GM21786 (cell line): Measurements from ENCODE around the gene TTLL13.
"Not testable (repeated sequence)": the region's sequence is repeated elsewhere in the genome, so short reads cannot be mapped to it uniquely, and the experiment has no call there.

Source experiments
- ATAC-seq: cut with Tn5 transposase; IDR thresholded peaks from one replicate; pipeline ENCODE4 v1.9.1; 2021; ENCODE audit not compliant: unreplicated experiment

The TTLL13 gene

GRCh38 chr15:90280743-90281142, 31.4 kb downstream of the TTLL13 start:
- ATAC-seq = not testable (repeated sequence)

- ATAC-seq = not testable (repeated sequence)
Observed at GRCh38 chr15:90281637-90282036, 32.3 kb downstream of the TTLL13 start.

GRCh38 chr15:90286678-90287077, 37.3 kb downstream of the TTLL13 start:
- ATAC-seq = no peak

GRCh38 chr15:90287101-90287500, 37.7 kb downstream of the TTLL13 start:
- no peak for ATAC-seq

- ATAC-seq = no peak
Observed at GRCh38 chr15:90287946-90288345, 38.6 kb downstream of the TTLL13 start.

GRCh38 chr15:90291679-90292356, 42.5 kb downstream of the TTLL13 start:
- ATAC-seq = no peak

- not testable (repeated sequence) for ATAC-seq
Observed at GRCh38 chr15:90293040-90293810, 43.9 kb downstream of the TTLL13 start.

- no peak for ATAC-seq
Observed at GRCh38 chr15:90294159-90294558, 44.8 kb downstream of the TTLL13 start.

GRCh38 chr15:90294601-90295269, 45.4 kb downstream of the TTLL13 start:
- no peak for ATAC-seq

- no peak for ATAC-seq
Observed at GRCh38 chr15:90295270-90295648, 45.9 kb downstream of the TTLL13 start.

GRCh38 chr15:90296316-90296884, 47.0 kb downstream of the TTLL13 start:
- ATAC-seq = not testable (repeated sequence)

- ATAC-seq = no peak
Observed at GRCh38 chr15:90297021-90297420, 47.7 kb downstream of the TTLL13 start.

- ATAC-seq = no peak
Observed at GRCh38 chr15:90300541-90300940, 51.2 kb downstream of the TTLL13 start.

- no peak for ATAC-seq
Observed at GRCh38 chr15:90300988-90301706, 51.8 kb downstream of the TTLL13 start.

- ATAC-seq = no peak
Observed at GRCh38 chr15:90301707-90302300, 52.4 kb downstream of the TTLL13 start.

GRCh38 chr15:90305355-90305754, 56.0 kb downstream of the TTLL13 start:
- not testable (repeated sequence) for ATAC-seq

GRCh38 chr15:90305932-90306331, 56.6 kb downstream of the TTLL13 start:
- no peak for ATAC-seq

GRCh38 chr15:90306560-90306959, 57.2 kb downstream of the TTLL13 start:
- ATAC-seq = no peak

GRCh38 chr15:90307661-90308060, 58.3 kb downstream of the TTLL13 start:
- ATAC-seq = no peak

- ATAC-seq = no peak
Observed at GRCh38 chr15:90309020-90309419, 59.7 kb downstream of the TTLL13 start.
